HG02885 (cell line): ENCODE data around the gene PCBP3.
"Not testable (repeated sequence)": the region's sequence is repeated elsewhere in the genome, so short reads cannot be mapped to it uniquely, and the experiment has no call there.

ENCODE experiments used
- ATAC-seq: cut with Tn5 transposase; IDR thresholded peaks from one replicate; pipeline ENCODE4 v1.9.1; 2021; ENCODE audit warnings: mild to moderate bottlenecking; ENCODE audit not compliant: unreplicated experiment, poor library complexity

The PCBP3 gene

DNA sequence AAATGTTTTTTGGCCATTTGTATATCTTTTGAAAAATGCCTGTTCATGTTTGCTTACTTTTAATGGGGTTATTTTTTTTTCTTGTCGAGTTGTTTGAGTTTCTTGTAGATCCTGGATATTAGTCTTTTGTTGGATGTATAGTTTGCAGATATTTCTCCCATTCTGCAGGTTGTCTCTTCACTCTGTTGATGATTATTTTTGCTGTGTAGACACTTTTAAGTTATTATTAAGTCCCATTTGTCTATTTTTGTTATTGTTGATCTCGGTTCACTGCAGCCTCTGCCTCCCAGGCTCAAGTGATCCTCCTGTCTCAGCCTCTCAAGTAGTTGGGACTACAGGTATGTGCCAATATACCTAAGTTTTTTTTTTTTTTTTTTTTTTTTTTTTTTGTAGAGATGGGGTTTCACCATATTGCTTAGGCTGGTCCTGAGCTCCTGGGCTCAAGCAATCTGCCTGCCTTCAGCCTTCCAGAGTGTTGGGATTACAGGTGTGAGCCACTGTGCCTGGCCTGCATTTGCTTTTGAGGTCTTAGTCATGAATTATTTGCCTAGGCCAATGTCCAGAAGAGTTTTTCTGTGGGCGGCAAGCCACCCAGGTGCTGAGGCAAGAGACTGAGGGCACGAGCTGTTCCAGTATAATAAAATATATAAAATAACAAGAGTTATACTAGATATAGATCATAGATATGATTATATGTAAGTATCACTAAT, 18.5 kb downstream of the PCBP3 start:
- ATAC-seq = not testable (repeated sequence)

- not testable (repeated sequence) for ATAC-seq
These were observed 19.2 kb downstream of the PCBP3 start for GRCh38 chr21:45662623-45663245.

GRCh38 chr21:45669382-45669781, 25.9 kb downstream of the PCBP3 start:
- ATAC-seq = no peak

DNA sequence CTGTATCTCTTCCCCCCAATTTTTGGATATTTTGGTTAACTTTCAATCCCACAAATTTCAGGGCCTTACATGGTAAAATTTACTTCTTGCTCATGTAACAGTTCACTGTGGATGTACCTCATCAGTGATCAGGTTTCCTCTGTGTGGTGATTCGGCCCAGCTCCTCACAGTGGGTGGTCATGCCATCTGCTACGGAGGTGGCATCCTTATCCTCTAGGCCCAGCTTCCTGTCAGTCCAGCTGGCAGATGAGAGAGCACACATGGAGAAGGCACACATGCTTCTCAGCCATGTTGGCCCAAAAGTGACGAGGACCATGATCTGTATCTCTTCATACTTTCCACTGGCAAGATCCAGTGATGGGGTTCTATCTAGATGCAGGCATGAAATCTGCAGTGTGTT, 27.2 kb downstream of the PCBP3 start:
- ATAC-seq = no peak

DNA sequence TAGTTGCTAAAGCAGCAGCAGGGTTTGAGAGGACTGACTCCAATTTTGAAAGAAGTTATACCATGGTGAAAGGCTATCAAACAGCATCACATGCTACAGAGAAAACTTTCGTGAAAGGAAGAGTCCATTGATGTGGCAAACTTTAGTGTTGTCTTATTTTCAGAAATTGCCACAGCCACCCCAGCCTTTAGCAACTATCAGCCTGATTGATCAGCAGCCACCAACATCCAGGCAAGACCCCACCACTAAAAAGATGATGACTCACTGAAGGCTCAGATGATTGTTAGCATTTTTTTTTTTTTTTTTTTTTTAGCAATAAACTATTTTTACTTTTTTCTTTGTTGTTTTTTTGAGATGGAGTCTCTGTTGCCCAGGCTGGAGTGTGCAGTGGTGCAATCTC, 35.3 kb downstream of the PCBP3 start:
- ATAC-seq = not testable (repeated sequence)

DNA sequence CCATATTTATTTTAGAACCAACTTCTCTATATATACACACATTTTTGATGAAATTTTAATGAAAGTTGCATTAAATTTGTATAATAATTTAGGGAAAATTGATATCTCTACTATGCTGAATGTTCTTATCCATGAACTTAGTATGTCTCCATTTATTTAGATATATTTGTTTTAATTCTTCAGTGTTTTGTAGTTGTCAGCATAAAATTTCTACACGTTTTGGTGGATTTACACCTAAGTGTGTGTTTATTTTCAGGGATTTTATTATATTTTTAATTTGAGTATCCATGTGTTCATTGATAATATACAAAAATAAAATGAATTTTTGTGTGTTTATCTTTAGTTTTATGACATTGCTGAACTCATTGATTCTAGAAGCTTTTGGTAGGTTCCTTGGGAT, 36.7 kb downstream of the PCBP3 start:
- ATAC-seq = no peak

- no peak for ATAC-seq
These were observed 51.6 kb downstream of the PCBP3 start for GRCh38 chr21:45695086-45695485.

DNA sequence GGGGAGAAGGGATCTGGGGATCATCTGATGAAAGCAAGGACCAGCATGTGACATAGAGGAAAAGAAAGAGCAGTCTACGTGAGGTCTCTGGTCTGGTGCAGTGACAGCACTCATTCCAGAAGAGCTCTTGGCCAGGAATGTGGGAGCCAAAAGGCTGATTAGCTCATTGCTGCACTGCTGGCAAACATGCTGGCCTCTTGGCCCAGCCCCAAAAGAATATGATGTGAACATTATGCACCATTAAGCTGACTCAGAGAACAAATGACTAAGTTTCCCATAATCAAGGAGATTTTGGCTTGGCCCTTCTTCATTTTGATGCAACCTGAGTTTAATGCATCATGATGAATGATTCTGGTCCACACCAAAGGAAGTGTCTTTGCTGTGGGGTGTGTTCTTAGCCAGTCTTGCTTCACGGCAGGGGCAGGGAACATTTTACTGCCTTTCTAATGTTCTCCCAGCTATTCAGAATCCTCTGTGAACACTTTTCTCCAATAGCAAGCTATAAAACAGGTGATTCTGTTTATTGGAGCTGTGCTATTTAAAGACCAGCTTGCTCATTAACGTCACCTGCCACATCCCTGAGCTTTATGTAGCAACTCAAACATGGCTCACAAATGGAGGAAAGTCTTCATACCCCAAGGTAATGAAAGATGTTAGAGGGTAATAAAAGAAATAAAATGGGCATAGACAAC, 55.1 kb downstream of the PCBP3 start:
- ATAC-seq = no peak

DNA sequence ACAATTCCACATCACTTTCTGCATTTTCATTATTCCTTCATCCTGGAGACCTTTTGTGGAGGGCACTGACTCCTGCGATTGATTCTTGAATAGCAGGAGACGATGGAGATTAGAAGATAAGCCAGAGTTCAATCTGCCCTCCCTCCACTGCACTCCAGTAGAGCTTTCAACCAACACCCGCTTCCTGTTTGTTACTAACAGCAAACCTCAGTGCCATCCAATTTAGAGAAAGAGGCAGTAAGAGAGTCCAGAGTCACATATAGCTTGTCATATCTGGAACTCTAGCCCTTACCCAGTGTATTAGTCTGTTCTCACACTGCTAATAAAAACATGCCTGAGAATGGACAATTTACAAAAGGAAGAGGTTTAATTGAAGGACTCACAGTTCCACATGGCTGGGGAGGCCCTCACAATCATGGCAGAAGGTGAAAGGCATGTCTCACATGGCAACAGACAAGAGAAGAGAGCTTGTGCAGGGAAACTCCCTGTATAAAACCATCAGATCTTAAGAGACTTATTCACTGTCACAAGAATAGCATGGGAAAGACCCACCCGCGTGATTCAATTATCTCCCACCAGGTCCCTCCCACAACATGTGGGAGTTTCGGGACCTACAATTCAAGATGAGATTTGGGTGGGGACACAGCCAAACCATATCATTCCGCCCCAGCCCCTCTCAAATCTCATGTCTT, 55.9 kb downstream of the PCBP3 start:
- no peak for ATAC-seq

DNA sequence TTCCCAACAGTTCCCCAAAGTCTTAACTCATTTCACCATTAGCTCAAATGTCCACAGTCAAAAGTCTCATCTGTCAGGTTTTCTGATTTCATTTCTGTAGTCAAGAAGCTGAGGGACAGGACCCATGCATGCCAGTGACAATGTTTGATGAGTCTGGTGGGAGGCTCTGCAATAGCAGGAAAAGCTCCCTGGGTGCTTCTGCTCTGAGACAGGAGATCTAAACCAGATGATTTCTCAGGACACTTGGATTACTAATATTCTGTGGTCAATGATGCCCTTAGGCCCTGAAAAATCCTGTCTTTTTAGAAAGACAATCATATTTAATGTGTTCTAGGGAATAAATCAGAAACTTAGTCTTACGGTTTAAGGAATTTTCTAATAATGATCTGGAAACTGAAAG, 56.4 kb downstream of the PCBP3 start:
- ATAC-seq = no peak

- ATAC-seq = no peak
These were observed 56.9 kb downstream of the PCBP3 start for GRCh38 chr21:45700461-45700860.

DNA sequence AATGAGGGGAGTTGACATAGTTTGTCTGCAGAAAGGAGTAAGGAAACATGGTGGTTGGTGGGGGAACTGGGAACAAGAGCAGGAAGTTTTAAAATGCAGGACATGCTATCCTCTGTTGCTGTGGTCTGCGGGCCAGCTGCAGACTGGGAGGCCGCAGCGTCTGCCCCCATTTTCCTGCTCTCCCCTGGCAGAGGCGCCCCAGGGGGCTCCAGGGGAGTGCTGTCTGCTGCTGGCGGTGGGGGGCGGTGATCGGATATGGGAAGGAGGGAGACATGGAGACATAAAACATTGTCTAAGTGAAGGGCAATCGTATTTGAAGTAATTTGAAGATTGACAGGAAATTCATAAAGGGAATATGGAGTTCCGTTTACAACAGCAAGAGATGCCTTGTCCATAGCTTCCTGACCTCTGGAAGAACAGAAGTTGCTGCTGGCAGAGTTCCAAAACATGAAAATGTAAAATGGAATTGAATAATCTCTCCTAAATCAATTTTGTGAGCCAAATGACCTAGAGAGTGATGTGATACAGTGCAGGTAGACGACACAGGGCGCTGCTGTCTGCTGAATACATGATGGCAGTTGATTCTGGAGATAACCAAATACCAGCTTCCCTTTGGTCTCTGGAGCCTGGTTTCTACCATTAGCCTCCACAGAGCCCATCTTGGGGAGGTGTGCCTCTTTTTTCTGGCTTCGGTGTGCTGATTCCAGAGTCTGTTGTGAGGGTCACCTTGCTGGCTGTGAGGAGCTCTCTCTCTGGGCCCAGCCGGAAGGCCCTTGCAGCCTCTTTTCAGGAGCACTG, 61.0 kb downstream of the PCBP3 start:
- ATAC-seq = no peak

DNA sequence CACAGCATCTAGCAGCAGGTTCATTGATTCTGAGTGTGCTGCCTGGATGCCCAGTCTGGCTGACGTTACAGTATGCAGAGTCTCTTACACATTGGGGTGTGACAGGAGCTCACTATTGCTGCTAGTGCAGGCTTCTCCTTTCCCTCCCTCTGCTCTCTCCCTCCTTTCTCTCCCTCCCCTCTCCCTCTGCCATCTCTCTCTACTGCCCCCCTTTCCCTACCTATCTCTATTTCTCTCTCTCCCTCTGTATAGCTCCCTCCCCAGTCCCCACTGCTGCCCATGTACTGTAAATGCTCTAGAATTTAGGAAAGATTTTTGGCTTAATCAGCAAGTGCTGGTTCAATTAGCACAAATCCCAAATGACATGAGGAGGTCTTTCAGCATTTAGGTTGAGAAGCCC, 62.8 kb downstream of the PCBP3 start:
- no peak for ATAC-seq

DNA sequence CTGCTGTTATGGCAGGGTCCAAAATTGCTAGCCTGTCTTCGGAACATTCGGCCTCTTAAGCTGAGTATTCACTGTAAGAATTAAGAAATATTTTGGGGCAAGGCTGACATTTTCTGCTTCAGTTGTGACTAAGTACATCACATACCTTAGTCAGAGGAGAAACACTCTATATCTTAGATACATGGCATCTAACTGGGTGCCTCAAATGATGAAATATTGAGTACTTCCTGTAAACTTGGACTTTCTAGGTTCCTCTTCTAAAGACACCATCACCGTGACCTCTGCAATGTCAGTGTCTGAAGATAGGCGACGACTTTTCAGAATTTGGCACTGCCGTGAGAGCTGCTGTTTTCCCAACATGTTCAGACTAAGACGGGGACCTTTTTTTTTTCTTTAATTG, 65.6 kb downstream of the PCBP3 start:
- ATAC-seq = no peak

GRCh38 chr21:45709696-45710268, 66.3 kb downstream of the PCBP3 start:
- no peak for ATAC-seq

- not testable (repeated sequence) for ATAC-seq
These were observed 66.8 kb downstream of the PCBP3 start for GRCh38 chr21:45710306-45710705.

- no peak for ATAC-seq
These were observed 70.1 kb downstream of the PCBP3 start for GRCh38 chr21:45713613-45714012.

- ATAC-seq = no peak
These were observed 71.9 kb downstream of the PCBP3 start for GRCh38 chr21:45715441-45715840.

DNA sequence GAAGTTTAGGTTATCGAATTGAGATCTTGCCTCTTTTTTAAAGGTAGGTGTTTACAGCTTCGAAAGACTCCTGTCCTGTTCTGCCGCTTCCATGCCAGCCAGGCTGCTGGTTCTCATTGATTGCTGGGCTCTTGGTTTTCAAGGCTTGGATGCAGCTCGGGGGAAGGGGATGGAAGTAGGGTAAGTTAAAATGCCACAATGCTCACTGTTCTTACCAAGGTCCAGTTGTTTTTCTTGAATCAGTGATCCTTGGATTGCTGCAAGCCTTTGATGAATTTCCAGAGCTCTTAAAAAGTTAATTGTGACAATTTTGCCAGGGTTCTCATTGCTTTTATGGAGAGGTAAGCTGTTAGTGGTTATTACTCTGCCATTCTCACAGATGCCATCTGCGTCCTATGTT, 74.9 kb downstream of the PCBP3 start:
- no peak for ATAC-seq
